HG02970 (cell line): ENCODE measurements around the gene SQSTM1.
"Not testable (repeated sequence)": the region's sequence is repeated elsewhere in the genome, so short reads cannot be mapped to it uniquely, and the experiment has no call there.

Source experiments
- ATAC-seq: cut with Tn5 transposase; IDR thresholded peaks from one replicate; pipeline ENCODE4 v1.9.1; 2021; ENCODE audit warnings: mild to moderate bottlenecking, moderate library complexity, moderate number of reproducible peaks; ENCODE audit not compliant: unreplicated experiment, low FRiP score

SQSTM1 gene

DNA sequence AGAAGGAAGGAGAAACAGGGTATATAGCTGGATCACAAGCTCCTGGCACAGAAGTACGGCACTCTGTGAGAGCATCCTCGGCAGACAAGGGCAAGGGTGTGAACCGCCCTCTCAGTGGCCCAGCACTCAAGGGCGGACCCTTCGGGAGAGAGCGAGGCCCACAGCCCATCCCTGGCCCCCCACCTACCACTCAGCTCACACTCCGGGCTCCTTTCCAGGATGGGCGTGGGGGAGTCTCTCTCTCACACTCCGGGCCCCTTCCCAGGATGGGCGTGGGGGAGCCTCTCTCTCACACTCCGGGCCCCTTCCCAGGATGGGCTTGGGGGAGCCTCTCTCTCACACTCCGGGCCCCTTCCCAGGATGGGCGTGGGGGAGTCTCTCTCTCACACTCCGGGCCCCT is 50.8 kb downstream of the SQSTM1 start:
- ATAC-seq = not testable (repeated sequence)

DNA sequence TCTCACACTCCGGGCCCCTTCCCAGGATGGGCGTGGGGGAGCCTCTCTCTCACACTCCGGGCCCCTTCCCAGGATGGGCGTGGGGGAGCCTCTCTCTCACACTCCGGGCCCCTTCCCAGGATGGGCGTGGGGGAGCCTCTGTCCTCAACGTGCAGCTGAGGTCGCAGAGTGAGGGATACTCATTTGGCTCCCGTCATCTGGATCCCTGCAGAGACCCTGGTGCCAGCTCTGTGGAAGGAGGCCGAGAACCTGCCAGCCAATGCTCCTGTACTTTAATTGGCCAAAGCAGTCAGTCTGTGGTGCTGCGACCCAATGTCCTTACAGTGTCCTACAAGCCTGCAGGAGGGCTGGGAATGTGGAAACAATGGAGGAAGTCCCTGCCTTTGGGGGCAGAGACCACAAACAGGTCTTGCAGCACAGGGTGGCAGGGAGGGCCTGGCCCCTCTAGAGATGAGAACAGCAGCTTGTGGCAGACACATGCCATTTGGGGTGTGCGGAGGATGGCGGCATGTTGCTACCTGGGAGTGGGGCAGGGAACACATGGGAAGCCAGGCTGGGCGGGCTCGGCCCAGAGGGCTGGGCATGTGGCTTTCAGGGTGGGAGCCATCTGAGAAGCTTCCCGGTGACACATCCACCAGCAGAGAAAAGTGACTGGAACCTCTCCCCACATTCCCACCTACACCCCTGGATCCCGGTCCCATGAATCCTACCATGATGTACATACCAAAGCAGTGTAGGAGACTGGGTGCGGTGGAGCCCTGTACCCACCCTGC is 51.5 kb downstream of the SQSTM1 start:
- no peak for ATAC-seq

DNA sequence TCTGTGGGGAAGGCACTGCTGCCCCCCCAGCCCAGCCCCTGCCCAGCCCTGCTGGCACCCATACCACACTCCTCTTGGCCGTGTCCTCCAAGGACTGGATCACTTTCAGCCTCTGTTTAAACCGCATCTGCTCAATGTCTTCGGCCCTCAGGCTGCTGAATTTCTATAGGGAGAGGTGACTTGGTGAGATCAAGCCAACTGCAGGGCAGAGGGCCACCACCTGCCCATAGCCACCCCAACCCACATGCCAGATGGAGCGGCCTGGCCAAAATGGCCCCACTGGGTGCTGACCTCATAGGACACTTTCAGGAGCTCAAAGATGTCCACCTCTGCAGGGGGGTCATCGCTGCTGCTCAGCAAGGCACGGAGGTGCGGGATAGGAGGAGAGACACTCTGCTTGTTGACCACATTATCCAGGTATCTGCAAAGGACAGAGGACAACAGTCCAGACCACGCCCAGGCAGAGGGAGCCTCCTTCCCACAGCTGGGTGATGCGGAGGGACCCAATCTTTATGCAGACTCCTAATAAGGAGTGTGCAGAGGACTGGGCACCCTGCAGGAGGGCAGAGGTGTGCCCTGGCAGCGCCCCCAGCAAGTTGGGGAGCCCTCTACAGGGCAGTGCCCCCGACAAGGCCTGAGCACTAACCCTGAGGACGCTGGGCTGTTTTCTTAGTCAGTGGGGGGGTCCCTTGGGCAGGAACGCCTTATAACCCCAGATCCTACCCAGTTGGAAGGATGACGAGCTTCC is 52.3 kb downstream of the SQSTM1 start:
- ATAC-seq = no peak

DNA sequence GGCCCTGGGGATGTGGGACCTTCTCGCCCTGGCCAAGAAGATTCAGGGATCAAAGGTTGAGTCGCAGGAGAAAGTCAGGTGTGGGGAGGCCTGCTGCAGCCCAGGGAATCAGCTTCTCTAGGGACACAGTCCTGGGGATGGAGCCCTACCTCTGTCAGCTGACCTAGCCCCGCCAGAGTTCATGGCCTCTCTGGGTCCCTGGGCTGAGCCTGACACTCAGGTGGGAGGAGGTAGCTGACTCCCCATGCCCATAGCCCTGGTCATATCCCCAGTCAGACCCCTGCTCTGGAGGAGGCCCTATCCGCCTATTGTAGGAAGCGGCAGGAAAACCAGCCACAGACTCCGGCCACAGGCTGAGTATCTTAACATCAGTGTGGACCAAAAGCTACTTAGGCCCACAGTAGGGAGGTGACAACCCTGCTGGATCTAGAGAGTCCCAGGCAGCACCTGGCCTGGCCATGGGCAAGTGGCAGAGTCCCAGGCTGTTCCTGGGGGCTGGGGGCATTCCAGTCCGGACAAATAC is 52.9 kb downstream of the SQSTM1 start:
- ATAC-seq = no peak

DNA sequence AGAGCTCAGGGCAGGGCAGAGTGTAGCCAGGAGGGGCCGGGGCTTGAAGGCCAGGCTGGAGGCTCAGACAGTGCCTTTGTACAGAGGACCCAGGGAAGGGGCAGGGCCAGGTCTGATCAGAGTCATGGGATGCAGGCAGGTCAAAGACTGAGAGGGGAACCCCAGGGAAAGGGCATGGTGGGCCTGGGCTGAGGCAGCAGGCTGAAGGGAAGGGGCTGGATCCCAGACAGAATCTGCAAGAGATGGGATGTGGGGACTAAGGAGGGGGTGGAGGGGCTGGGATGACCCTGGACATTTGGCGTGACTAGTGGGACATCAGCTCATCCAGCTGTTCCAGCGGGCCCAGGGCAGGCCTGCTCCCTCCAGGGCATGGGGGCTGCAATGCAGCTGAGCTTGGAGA is 53.4 kb downstream of the SQSTM1 start:
- no peak for ATAC-seq

DNA sequence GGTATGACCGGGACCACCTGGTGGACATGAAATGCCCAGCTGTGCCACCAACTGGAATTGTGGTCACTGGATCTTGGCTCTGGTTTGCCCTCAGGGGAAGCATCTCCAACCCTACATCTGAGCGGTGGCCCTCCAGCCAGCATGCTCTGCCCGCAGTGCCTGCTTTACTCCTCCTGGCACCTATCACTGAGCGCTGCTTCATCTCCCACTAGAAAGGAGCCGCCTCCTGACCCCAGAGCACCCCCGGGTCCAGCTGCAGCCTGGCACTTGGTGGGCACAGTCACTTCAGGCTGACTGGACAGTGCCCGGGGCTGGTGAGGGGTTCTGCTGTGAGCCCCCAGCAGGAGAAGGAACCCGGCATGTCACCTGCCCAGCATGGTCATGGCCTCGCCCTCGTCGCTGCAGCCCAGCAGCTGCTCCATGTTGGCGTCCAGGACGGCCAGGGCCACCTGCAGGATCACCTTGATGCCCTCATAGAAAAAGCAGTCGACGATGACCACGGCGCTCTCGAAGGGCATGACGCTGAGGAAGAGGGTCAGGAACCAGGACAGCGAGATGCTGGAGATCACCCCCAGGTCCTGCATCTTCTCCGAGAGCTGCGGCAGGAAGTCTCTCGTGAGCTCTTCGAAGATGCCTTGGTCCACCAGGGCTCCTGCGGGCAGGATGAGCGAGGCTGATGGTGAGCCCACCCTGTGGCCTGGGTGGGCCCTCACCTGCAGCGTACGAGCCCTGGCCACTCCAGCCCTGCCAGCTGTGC is 54.0 kb downstream of the SQSTM1 start:
- no peak for ATAC-seq

DNA sequence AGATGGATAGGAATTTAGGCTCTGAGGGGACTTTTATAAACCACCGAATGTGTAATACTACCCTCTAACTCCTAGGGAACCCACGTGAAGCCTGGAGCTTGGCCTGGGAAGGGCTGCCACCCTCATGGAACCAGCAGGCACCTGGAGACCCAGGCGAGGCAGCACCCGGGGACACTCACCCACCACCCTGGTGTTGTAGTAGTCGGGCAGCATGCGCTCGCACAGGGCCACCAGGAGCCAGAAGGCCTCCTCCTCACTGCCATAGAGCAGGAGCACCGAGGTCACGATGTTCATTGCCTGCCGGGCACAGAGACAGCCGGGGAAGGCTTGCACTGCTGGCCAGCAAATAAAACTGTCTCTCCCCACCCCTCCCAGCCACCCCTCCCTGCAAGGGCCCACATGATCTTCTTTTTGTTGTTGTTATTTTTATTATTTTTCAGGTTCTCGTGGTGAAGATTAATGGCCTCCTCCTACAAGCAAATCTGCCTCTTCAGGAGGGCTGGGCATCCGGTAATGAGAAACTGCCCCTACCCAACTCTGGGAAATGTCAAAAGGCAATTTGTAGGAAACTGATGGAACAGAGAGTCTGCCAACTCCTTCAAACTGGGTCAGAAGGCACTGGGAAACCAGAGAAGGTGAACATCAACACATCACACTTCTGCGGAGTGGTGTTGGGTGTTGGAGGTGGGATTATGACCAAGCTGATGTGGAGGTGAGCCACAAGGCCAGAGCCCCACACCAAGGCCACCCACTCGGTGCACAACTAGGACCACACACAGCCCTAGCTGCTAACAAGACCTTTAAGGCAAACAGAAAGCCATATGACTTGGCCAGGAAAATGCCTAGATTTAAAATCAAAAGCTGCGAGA is 55.3 kb downstream of the SQSTM1 start:
- no peak for ATAC-seq

DNA sequence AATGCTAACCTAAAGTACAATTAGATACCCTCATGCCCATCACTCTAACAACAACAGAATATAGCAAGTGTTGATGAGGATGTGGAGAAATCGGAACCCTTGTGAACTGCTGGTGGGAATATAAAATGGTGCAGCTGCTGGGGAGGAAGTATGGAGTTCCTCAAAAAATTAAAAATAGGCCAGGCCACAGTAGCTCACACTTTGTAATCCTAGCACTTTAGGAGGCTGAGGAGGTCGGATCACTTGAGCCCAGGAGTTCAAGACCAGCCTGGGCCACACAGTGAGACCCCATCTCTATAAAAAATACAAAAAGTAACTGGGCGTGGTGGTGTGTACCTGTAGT is 55.9 kb downstream of the SQSTM1 start:
- ATAC-seq = no peak

DNA sequence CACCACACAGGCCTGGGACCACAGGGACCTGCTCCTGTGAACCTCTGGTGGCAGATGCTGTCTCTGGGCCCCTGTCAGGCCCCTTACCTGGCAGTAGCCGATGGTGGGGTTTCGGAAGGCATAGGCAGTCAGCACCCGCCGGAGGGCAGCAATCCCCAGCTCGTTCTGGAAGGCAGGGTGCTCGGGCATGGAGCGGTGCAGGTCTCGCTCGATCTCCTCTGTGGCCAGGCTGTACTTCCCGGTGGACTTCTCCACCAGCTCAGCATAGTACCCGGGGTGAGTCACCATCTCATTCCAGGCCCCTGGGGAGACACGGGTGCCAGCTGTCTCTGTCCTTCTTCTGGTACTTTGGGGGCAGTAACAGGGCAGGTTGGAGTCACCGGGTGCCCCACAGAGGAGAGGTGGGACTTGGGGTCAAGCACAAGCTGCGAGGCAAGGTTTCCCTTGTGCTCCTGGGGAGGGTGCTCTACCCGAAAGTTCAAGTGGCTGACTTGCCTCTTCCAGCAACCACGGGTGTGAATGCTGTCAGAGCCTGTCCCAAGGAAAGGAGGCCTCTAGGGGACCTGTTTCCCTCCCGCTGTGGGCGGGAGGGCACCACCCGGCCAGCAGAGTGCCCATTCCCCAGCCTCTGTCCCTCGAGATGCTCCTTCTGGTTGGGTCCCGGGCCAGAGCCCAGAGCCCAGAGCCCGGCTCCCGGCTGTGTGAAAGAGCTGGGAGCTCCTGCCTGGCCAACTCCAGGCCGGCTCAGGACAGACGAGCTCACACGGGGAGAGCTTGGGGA is 57.7 kb downstream of the SQSTM1 start:
- ATAC-seq = no peak

DNA sequence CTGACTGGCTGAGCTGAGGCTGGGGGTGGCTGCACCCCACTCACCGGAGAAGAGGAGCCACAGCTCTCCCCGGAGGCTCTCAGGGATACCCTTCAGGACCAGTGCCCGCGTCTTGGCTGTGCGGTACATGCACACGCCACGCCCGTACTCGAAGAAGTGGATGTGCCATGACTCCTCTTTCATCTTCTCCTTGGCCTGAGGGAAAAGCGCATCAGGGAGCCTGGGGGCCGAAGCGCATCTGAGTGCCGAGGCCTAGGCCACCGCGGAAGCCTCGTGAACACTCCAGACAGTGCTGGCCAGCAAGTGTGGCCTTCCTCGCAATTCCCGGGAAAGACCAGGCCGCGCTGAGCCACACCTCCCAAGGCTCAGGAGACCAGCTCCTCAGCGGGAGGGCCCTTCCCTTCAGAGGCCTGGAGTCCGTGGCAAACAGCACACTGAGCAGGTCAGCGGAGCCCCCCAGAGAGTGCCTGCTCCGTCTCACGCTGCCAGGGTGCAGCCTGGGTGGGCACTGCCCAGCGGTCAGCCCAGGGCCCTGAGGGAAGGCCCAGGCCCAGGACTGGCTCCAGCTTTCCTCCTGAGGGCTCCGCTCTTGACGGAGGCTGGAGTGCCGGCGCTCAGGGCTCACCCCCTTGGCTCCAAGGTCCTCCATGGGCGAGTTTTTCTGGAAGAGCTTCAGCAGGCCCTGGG is 58.4 kb downstream of the SQSTM1 start:
- no peak for ATAC-seq

DNA sequence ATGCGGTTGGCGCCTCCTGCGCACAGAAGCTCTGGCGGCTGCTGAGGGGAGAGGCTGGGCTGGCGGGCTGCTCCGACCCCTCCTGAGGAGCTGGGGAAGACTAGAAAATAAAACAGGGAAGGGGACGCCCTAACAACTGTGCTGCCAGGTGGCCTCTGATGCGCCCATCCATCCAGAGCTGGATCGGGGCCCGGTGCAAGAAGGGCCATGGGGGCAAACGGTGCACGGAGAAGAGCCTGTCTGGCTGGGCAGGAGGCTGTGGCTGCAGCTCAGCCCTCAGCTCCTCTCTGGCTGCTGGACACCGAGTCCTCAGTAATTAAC is 58.9 kb downstream of the SQSTM1 start:
- ATAC-seq = no peak

DNA sequence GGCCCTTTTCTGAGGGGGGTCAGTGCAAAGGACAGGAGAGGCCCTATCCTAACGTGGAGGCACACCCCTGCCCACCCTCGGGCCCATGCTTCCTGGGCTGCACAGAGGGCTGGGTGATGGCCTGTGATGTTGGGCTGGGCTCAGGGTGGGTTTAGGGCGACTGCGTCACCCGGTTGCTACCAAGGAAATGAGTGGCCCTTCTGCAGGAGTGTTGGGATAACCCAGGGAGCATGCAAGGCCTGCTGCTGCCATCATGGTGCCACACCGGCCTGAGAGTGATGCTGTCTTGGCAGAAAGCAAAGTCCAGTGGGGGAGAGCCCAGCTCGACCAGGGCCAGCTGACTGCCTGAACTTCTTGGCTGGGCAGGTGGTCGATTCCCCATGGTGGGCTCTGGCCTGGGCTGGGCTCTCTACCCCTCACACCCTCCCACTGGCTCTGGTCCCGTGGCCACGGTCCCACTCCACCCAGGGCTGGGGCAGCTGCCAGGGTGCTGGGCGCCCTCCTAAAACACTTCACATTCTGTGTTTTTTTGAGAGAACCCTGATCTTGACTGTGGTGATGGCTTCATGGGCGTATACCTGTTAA is 59.5 kb downstream of the SQSTM1 start:
- no peak for ATAC-seq

DNA sequence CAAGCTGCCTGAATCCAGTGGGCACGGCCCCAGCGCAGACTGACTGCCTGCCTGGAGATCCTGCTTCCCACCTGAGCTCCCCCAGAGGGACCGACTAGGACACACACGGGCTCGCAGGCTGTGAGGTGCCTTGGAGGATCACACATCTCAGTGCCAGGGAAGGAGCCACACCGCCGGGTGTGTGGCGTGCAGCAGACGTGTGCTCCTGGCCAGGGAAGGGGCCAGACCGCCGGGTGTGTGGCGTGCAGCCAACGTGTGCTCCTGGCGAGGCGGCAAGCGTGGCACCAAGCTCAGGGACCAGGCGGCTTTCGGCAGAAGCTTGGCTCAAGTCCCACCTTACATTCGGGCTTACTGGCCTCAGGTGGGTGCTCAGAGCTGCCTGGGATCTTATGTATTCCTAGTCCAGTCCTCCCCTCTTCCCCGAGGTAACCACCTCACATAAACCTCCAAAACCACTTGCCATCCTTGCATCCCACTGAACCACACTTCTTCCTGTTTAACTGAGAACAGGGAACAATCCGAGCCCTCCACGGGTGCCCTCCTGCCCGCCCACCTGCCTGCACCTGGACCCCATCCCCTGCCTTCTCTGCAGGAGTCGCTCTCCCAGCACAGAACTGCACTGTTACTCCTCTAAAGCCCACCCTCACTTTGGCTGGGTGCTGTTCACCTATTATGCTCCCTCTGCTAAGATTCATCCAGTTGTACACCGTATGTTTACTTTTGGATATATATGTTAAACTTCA is 60.3 kb downstream of the SQSTM1 start:
- no peak for ATAC-seq

DNA sequence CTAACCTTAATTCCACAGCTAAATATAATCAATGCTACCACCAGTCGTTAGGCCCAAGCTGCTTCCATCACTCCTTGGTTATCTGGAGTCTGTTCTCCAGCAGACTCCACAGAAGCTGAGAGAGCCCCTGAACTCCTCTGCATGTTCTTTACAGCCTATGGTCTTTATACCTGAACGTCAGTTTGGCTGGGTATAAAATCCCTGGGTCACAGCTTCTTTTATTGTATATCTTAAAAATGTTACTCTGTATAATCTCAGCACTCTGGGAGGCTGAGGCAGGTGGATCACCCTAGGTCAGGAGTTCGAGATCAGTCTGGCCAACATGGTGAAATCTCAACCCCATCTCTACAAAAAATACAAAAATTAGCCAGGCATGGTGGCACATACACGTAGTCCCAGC is 61.6 kb downstream of the SQSTM1 start:
- ATAC-seq = no peak

DNA sequence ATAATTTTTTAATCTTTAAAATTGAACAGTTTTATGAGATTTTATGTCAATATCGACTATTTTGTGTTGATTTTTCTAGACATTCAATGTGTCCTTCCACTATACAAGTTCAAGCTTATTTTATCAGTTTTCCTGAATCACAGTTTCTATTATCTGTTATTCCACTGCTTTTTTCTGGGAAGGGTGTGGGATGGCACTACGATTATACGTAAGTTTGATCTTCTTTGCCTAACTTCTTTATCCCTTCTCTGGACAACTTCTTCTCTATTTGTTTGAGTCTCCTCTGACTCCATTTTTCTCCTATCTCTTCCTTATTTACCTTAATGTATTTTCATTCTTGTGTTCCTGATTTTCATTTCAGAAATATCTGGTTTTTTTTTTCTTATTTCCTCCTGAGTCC is 62.5 kb downstream of the SQSTM1 start:
- ATAC-seq = no peak

DNA sequence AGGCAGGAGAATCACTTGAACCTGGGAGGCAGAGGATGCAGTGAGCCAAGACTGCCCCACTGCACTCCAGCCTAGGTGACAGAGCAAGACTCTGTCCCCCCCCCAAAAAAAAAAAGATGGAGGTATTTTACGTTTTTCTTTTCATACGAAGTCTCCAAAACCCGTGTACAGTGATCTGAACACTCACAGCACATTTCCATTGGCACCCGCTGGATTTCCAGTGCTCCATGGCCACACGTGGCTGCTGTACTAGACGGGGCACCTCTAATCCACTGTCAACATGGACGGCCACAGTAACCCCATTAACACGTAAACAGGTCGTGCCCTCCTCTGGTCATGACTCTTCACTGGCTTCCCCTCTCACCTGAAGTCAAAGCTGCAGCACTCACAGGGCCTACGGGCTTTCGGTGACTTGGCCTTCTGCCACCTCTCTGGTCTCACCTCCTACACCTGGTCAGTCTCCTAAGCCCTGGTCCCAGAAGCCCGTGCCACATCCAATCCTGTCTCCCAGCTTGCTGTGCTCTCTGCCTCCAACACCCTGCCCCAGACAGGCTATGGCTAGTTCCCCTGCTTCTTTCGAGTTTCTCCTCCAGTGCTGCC is 64.9 kb downstream of the SQSTM1 start:
- ATAC-seq = no peak

DNA sequence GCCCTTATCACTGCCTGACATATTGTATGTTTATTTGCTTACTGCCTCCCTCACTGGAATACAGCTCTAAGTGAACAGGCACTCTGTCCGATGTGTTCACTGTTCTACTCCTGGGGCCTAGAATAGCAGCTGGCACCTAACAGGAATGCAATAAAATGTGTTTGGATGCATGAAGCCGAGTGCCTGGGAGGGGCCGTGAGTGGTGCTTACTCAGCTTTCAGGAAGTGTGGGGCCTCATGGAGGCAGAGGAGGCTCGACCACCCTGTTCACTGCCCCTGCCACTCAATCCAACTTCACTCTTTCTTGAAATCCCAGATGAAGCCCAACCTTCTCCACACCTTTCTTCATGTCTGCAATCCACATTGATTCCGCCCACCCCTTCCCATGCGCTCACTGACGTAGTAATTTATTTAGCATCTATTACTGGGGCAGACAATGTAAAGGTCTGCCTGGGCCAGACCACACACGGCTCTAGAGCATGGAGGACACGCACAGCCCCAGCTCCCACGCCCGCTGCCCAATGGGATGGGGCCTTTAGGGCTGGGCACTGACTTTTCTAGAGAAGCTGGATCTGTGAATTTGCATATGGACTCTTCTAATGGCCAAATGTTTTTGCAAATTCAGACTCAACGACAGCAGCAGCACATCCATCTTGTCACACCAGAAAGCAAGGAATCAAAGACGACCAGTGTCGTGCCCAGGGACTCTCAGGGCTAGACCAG is 65.6 kb downstream of the SQSTM1 start:
- no peak for ATAC-seq
